GM19455 (cell line): ENCODE results near the gene RASA4.
"Not testable (repeated sequence)": the region's sequence is repeated elsewhere in the genome, so short reads cannot be mapped to it uniquely, and the experiment has no call there.

Source experiments
- ATAC-seq: cut with Tn5 transposase; IDR thresholded peaks from one replicate; pipeline ENCODE4 v1.9.1; 2021; ENCODE audit not compliant: unreplicated experiment

The RASA4 gene

GRCh38 chr7:102545288-102545687, 71.3 kb downstream of the RASA4 start:
- ATAC-seq: not testable (repeated sequence)

DNA sequence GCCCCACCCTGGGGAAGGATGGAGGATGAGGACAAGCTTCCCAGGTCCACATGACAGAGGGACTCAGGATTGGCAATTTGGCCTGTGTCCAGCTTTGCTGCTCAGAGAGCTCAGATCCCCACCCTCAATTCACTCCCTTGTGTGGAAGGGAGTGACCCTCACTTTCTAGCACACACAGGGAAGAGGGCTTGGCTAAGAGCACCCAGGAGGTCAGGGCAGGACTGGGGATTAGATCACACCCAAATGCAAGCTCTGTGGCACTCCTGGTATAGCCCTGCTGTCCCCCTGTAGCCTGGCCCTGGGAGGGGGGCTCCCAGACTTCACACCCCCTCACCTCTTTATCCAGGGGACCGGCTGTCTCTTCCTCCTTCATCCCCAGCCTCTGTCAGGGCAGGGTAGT, 72.2 kb downstream of the RASA4 start:
- not testable (repeated sequence) for ATAC-seq

DNA sequence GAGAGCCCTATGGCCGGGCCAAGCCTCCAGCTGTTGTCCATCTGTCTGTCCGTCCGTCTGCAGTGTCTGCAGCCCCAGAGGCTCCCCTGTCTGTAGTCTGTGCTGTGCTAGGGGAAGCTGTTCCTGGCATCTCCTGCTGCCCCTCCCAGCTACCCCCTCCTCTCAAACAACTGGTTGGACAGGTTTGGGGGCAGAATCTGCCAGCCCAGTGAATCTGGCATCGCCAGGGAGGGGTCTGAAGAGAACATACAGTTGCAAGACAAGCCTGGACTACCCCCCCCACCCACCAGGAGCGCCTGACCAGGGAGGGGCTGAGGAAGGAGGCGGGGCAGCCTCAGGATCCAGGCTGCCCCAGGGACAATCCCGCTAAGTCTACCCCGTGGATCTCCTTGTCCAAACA, 73.0 kb downstream of the RASA4 start, which contains the start of gene UPK3BL2:
TSS of gene UPK3BL2 (minus strand) at position 101 of the 400 bp plus-strand sequence. CDS start at position 41, 60 bp downstream.
- not testable (repeated sequence) for ATAC-seq

GRCh38 chr7:102542771-102543170, 73.8 kb downstream of the RASA4 start:
- ATAC-seq: not testable (repeated sequence)

DNA sequence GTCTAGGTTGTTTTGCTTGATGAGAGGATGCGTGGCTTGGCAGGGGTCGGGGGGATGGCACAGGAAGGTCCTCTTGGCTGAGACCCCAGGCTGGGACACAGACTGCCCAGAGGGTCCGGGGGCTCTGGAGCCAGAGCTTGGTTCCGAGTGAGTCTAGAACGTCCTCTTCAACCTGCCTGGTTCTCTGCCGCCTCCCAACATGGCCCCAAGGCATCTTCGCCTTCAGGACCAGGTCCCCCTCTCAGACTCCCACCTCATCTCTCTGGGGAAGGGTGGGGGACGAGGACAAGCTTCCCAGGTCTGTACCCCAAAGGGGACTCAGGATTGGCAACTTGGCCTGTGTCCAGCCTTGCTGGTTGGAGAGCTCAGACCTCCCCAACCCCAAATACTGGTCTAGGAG, 74.5 kb downstream of the RASA4 start:
- not testable (repeated sequence) for ATAC-seq

- ATAC-seq: not testable (repeated sequence)
These were observed 76.0 kb downstream of the RASA4 start for GRCh38 chr7:102540604-102541003.

- ATAC-seq: not testable (repeated sequence)
These were observed 81.4 kb downstream of the RASA4 start for GRCh38 chr7:102535062-102535615.

GRCh38 chr7:102532127-102532526, 84.4 kb downstream of the RASA4 start:
- not testable (repeated sequence) for ATAC-seq

DNA sequence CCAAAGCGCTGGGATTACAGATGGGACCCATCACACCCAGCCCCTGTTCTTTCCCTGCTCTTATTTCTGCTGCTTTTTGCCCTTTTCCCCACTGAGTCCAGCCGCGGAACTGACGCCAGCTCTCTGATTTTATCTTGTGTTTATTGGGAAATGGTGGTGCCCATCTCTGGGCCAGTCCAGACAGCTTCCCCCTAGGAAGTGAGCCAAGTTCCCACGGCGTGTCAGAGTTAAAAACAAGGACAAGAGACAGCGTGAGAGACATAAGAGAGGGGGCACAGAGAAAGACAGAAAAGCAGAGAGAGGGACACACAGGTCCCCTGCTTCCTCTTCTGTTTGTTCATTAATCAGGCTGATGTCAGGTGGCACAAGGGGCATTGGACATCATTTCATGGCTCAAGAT, 85.0 kb downstream of the RASA4 start:
- ATAC-seq: not testable (repeated sequence)

DNA sequence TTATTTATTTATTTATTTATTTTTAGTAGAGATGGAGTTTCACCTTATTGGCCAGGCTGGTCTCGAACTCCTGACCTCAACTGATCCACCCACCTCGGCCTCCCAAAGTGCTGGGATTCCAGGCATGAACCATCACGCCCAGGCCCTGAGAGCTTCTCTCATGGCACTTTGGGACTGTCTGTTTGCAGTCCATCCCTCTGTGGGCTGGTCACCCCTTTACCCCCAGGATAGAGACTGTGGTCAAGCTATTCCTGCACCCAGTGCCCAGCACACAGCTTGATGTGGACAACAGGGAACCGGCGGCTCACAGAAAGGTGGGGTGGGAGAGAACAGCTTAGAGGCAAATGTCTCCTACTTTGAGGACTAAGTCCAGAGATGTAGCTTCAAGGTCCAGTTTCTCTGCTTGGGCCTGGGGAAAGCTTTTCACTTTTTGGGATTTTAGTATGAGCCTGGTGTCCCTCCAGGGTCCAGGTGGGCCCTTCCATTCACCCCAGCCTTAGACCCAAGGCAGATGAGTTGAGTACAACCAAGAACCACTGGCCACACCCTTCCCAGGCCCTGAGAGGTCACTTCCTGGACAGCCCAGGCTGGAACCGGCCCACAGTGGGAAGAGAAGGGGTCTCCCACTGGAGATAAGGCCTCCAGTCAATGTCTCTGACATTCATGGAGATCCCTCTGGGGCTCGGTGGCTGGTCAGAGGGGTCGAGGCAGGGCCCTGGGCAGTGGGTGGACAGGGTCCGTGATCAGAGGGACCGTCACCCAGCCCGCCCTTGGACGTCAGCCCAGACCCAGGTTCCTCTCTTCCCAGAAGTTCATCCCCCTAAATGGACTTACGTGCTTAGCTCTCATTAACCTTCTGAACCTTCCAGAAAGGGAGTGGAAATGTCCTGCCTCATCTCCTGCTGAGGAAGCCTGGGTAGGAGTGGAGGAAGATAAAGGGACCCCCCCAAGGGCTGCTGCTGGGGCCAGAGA, 88.4 kb downstream of the RASA4 start:
- ATAC-seq: not testable (repeated sequence)

- not testable (repeated sequence) for ATAC-seq
These were observed 89.4 kb downstream of the RASA4 start for GRCh38 chr7:102527182-102527581.

DNA sequence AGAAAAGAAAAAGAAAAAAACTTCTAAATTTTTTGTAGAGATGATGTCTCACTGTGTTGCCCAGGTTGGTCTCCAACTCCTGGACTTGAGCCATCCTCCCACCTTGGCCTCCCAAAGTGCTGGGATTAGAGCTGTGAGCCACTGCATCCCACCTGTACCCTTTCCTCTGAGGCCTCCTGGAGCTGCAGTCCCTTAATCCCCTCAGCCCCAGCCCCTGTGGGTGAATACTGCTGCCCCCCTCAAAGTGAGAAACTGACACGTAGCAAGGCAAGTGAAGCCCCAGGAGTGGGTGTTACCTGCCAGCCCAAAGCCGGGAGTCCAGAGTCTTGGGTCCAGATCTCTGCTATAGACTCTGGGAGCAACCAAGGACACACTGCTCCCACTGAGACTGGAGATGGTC, 91.8 kb downstream of the RASA4 start:
- not testable (repeated sequence) for ATAC-seq
